HG03060 (cell line): Measurements from ENCODE around the gene KIAA1210.

ENCODE experiments used
- ATAC-seq: cut with Tn5 transposase; IDR thresholded peaks from one replicate; pipeline ENCODE4 v1.9.1; 2021; ENCODE audit warnings: low read depth, moderate number of reproducible peaks; ENCODE audit not compliant: unreplicated experiment

KIAA1210 gene

GRCh38 chrX:119127650-119128049 is at the start of gene KIAA1210:
Gene KIAA1210, minus strand, starts transcription at chrX:119127812. Its CDS starts 4,170 bp downstream, at chrX:119123642.
- ATAC-seq = no peak

GRCh38 chrX:119177278-119177677 is 49.7 kb upstream of the KIAA1210 start:
- ATAC-seq = no peak

GRCh38 chrX:119174900-119175299 is 47.3 kb upstream of the KIAA1210 start:
- no peak for ATAC-seq

- ATAC-seq = no peak
These were observed 40.5 kb upstream of the KIAA1210 start for GRCh38 chrX:119168104-119168503.

- ATAC-seq = no peak
These were observed 30.6 kb upstream of the KIAA1210 start for GRCh38 chrX:119158226-119158625.

- ATAC-seq = no peak
These were observed 28.6 kb upstream of the KIAA1210 start for GRCh38 chrX:119156241-119156640.

- ATAC-seq = no peak
These were observed 27.9 kb upstream of the KIAA1210 start for GRCh38 chrX:119155416-119156035.

GRCh38 chrX:119151051-119151380 is 23.4 kb upstream of the KIAA1210 start:
- no peak for ATAC-seq

GRCh38 chrX:119150163-119151050 is 22.8 kb upstream of the KIAA1210 start:
- no peak for ATAC-seq

GRCh38 chrX:119147486-119147885 is 19.9 kb upstream of the KIAA1210 start:
- no peak for ATAC-seq

GRCh38 chrX:119145241-119145653 is 17.6 kb upstream of the KIAA1210 start:
- no peak for ATAC-seq

- ATAC-seq = no peak
These were observed 6.9 kb upstream of the KIAA1210 start for GRCh38 chrX:119134466-119134865.

GRCh38 chrX:119132961-119133360 is 5.3 kb upstream of the KIAA1210 start:
- no peak for ATAC-seq

- ATAC-seq = no peak
These were observed 4.7 kb upstream of the KIAA1210 start for GRCh38 chrX:119132316-119132715.

- ATAC-seq = no peak
These were observed 3.3 kb upstream of the KIAA1210 start for GRCh38 chrX:119130911-119131310.

- ATAC-seq = no peak
These were observed 6.3 kb downstream of the KIAA1210 start for GRCh38 chrX:119121341-119121740.

GRCh38 chrX:119118780-119119395 is 8.7 kb downstream of the KIAA1210 start:
- ATAC-seq = peak; percentile 75

GRCh38 chrX:119107206-119107605 is 20.4 kb downstream of the KIAA1210 start:
- no peak for ATAC-seq

GRCh38 chrX:119105826-119106225 is 21.8 kb downstream of the KIAA1210 start:
- no peak for ATAC-seq

GRCh38 chrX:119101168-119101567 is 26.4 kb downstream of the KIAA1210 start:
- no peak for ATAC-seq

GRCh38 chrX:119095936-119096335 is 31.7 kb downstream of the KIAA1210 start:
- no peak for ATAC-seq
